Midbrain (tissue), 1 donor: ENCODE results near the gene TBC1D1.

Experiments
- DNase-seq: peaks from one replicate; lab custom pipeline; 2025; lab: John Stamatoyannopoulos, UW

The TBC1D1 gene

DNA sequence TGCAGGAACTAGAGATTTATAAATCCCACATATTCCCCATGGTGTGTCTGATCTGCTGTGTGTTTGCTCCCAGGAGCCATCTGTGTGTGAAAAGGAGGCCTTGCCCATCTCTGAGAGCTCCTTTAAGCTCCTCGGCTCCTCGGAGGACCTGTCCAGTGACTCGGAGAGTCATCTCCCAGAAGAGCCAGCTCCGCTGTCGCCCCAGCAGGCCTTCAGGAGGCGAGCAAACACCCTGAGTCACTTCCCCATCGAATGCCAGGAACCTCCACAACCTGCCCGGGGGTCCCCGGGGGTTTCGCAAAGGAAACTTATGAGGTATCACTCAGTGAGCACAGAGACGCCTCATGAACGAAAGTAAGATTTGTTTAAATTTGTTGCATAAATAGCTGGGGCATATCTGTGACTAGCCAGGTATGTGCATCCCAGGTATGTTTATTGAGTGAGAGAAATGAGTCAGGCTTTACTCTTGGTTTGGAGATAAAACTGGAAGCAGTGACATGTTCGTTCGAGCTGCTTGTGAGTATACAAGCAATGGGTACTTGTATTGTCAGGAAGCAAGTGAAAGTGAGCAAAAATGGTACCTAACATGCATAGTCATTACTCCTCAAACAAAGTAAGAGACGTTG lies 158.8 kb downstream of the TBC1D1 start:
- no peak for DNase-seq

DNA sequence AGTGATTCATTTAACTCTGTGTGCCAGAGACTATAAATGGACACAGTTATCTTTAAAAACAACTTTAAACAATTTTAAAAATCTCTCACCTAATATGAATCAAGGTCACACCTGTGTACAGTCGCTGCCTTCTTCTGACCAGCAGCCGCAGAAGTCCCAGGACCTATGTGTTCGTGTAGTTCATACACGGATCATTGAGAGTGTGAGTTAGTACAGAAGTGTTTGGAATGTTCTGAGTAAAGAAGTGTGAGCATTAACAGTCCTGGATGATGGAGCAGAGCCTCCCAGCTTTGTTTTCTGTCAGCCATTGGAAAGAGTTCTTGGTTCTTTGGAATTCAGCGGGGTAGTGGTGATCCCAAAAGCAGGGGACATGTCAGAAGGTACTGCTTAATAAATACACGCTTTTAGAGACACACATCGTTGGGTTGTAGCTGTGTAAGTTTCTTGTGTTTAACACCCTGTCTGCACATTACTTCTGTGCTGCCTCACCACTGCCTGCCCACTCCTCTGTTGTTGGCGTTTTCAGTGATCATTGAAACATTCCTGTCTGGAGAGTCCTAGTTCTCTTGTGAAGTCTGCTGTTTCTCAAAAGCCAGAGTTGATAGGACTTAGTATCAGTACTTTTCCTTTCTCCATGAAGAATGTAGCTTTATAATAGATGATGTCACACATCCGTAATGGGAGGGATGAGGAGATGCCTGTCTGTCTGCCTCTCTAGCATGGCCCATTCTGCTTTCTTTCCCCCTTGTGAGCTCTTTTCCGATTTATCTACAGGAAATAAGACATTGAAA lies 159.9 kb downstream of the TBC1D1 start:
- DNase-seq = no peak

- no peak for DNase-seq
Measured at GRCh38 chr4:38055566-38055965, 164.7 kb downstream of the TBC1D1 start.

GRCh38 chr4:38056011-38056685 lies 165.3 kb downstream of the TBC1D1 start:
- DNase-seq = no peak

DNA sequence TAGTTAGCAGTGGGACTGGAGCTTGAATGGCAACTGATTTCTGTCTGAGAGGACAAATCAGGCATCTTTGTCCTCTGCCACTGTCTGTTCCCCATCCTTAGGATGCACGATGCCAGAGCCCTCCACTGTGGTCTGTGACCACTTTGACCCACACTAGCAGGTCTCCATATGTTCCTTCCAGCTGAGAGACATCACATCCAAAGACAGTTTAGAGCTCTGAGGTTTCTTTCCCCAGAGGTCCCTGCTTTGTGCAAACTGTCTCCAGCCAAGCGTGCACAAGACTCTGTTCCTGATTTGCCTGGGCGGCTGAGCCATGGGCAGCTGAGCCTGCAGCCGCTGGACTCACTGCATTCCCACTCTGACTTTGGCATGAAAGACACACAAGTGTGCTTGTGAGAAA lies 167.3 kb downstream of the TBC1D1 start:
- no peak for DNase-seq

GRCh38 chr4:38060829-38061431 lies 170.0 kb downstream of the TBC1D1 start:
- DNase-seq = no peak

GRCh38 chr4:38062088-38062775 lies 171.3 kb downstream of the TBC1D1 start:
- peak; percentile 77 for DNase-seq

DNA sequence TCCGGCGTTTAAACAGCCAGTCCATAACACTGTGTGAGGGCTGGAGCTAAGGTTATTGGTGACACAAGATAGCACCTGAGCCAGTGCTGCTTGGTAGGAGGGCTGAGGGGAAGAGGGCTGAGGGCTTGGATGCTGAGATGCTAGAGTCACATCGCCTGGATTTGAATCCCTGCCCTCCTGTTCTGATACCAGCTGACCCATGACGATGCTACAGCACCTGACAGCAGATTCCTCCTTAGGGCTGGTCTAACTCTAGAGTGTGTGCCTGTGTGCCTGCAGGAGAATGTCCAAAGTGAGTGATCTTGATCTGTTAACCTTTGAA lies 171.9 kb downstream of the TBC1D1 start:
- no peak for DNase-seq

- DNase-seq = no peak
Measured at GRCh38 chr4:38065176-38065575, 174.3 kb downstream of the TBC1D1 start.

- no peak for DNase-seq
Measured at GRCh38 chr4:38065900-38066299, 175.0 kb downstream of the TBC1D1 start.

DNA sequence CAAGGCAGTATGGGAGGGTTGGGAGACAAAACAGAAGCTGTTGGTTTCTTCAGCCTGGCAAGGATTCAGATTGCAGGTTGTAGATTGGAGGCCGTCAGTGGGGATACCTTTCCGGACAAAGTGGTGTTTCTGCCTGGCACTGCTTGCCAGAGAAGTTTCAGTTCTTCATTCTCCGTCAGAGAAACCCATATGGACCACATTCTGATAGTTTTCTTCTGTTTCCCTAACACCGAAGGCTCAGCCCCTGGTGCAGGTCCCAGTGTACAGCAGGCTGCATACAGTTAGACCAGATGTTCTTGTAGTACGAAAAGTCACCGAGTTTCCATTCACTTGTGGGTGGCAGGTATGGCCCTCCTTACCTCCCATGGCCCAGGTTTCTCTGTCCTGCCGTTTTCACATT lies 176.6 kb downstream of the TBC1D1 start:
- DNase-seq = no peak

GRCh38 chr4:38068107-38068506 lies 177.2 kb downstream of the TBC1D1 start:
- DNase-seq = no peak

DNA sequence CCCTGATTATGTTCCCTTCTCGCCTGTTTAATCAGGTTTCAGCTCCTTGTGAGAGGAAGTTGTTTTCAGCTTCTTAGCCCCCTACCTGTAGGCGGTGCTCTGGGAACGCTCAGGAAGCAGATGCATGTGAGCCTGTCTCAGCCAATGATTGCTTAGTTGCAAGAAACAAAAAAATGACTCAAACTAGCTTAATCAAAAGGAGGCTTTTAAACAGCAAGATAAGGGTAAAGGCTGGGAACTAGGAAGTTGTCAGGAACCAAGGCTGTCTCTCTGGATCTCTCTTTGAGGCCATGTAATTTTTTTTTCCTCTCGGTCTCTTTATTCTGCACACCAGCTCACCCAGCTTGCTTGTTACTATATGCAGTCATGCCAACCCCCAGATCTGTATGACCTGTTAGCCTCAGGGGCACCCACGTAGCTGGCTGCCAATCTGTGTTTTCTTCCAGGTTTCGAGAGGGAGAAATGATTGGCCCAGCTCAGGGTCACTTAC lies 178.4 kb downstream of the TBC1D1 start:
- no peak for DNase-seq

- DNase-seq = no peak
Measured at GRCh38 chr4:38071801-38072431, 181.0 kb downstream of the TBC1D1 start.

GRCh38 chr4:38072578-38072977 lies 181.7 kb downstream of the TBC1D1 start:
- DNase-seq = no peak

GRCh38 chr4:38073596-38074234 lies 182.8 kb downstream of the TBC1D1 start:
- no peak for DNase-seq

- peak; percentile 45 for DNase-seq
Measured at GRCh38 chr4:38075370-38076152, 184.7 kb downstream of the TBC1D1 start.

DNA sequence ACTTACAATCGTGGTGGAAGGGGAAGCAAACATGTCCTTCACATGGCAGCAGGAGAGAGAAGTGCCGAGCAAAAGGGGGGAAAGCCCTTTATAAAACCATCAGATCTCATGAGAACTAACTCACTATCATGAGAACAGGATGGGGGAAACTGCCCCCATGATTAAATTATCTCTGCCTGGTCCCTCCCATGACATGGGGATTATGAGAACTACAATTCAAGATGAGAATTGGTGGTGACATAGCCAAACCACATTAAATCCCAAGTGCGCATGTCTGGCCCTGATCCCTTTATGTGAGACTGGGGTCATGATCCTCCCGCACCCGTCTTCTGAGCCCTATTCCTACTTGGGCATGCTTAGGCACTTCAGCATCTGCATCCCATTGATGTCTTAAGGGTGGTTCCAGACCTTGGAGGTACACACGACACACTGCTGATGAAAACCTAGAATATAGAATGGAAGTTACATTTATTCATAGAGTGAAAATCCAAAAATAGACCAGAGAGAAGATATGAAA lies 185.3 kb downstream of the TBC1D1 start:
- DNase-seq = no peak

- DNase-seq = no peak
Measured at GRCh38 chr4:38077791-38078489, 187.1 kb downstream of the TBC1D1 start.
